ENCODE results near the gene CYP26B1.

GRCh38 chr2:72096181-72096580, 51.5 kb downstream of the CYP26B1 start:
- TF ChIP-seq CTCF (IDR thresholded peaks at IDR 0.05; ENCODE audit: borderline replicate concordance, extremely low read depth, low read length, poor library complexity, severe bottlenecking) = no peak
- TF ChIP-seq EZH2 (IDR thresholded peaks at IDR 0.05; ENCODE audit: borderline replicate concordance, low read depth, low read length, severe bottlenecking) = no peak

All from DND-41 (cell line).